HG02588 (cell line): ENCODE results near the gene FARP2.
"Not testable (repeated sequence)": the region's sequence is repeated elsewhere in the genome, so short reads cannot be mapped to it uniquely, and the experiment has no call there.

Experiments
- ATAC-seq: cut with Tn5 transposase; IDR thresholded peaks from one replicate; pipeline ENCODE4 v1.9.1; 2021; ENCODE audit warnings: mild to moderate bottlenecking, moderate library complexity; ENCODE audit not compliant: unreplicated experiment

The FARP2 gene

GRCh38 chr2:241514986-241515737 is 159.1 kb downstream of the FARP2 start:
- no peak for ATAC-seq

DNA sequence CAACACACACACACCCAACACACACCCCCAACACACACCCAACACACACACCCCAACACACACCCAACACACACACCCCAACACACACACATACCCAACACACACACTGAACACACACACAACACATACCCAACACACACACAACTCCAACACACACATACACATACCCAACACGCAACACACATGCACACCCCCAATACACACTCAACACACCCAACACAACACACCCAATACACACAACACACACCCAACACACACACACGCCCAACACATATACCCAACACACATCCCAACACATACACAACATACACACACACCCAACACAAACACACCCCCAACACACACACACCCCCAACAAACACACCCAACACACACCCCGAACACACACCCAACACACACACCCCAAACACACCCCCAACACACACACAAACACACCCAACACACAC is 160.5 kb downstream of the FARP2 start:
- no peak for ATAC-seq

- ATAC-seq, result no peak
Observed at GRCh38 chr2:241517297-241517696, 161.2 kb downstream of the FARP2 start.

DNA sequence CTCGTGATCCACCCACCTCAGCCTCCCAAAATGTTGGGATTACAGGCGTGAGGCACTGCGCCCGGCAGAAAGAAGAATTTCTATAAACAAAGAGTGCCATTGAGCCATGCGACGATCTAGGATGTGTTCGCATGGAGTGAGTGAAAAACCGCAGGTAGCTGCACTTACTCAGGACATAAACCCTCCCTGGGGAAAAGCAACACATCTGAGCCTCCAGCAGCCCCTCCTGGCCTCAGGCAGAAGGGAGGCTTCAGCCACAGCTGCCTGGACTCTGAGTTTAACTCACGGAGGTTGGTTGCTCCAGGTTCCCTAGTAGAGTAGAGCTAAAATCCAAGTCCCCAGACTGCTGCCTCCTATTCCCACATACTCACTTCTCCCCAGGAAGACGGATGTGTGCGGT is 163.6 kb downstream of the FARP2 start:
- ATAC-seq, result no peak

- no peak for ATAC-seq
Observed at GRCh38 chr2:241522477-241522876, 166.4 kb downstream of the FARP2 start.

- not testable (repeated sequence) for ATAC-seq
Observed at GRCh38 chr2:241525818-241526780, 170.0 kb downstream of the FARP2 start.

- no peak for ATAC-seq
Observed at GRCh38 chr2:241530571-241530970, 174.5 kb downstream of the FARP2 start.

DNA sequence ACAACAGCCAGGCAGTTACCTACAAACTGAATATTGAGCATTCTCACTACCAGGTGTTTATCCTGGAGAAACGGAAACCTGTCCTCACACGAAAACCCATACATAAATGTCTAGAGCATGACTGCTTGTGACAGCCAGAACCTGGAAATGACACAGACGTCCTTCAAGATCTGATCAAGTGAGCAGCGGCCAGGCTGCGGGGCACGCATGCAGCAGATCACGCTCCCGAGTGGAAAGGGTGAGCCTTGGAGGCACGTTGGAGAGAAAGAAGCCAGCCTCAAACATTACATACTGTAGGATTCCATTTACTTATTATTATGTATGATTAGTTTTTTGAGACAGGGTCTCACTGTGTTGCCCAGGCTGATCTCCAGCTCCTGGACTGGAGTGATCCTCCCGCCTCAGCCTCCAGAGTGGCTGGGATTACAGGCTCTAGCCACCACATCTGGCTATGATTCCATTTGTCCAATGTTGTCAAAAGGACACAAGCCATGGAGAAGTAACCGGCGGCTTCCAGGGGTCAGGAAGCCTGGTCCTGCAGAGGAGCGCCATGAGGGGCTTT is 175.2 kb downstream of the FARP2 start:
- ATAC-seq, result no peak

DNA sequence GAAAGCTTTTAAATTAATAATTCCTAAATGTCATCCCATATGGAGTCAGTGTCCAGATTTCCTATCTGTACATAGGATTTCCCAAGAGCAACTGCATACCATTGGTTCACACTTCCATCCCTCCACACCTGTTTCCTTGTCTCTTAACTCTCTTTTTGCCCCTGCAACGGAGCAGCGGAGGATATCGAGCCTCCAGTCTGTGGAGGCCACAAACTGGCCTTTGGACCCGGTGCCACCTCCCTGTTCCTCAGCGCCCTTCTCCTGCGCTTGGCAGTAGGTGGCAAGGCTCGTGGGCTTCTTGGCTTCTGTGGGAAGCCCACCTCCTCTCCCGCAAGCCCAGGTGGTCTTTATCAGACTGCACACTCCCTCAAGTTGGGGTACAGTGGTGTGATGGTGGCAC is 176.1 kb downstream of the FARP2 start:
- ATAC-seq, result no peak

- no peak for ATAC-seq
Observed at GRCh38 chr2:241532733-241533601, 176.9 kb downstream of the FARP2 start.

- ATAC-seq, result no peak
Observed at GRCh38 chr2:241534293-241534692, 178.2 kb downstream of the FARP2 start.

DNA sequence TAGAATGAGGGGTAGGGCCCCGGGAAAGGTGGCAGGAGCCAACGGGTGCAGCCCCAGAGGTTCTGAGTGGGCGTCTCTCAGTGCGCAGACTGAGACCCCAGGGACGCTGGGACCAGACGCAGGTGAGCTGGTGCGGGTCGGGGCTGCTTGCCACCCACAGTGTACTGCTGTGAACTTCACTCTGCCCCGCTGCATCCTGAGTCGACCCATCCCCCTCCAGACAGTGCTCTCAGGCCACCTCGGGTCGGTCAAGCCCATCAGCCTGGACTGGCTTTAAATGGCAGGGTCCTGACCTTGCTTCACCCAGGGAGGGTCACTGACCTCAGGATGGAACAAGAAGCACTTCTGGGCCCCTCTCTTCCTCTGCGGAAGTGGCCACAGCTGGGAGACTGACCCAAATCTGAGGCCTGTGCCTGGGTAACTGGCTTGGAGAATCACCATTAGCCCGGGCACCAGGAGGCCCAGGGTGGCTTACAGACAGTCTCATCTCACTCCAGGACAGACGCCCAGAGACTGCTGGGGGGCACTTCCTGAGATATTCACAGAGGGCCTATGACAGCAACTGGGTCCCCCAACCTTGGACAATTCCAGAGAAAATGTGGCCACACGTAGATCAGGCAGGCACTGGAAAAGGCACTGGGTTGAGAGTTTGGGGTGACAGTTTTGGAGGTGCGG is 178.8 kb downstream of the FARP2 start:
- no peak for ATAC-seq

DNA sequence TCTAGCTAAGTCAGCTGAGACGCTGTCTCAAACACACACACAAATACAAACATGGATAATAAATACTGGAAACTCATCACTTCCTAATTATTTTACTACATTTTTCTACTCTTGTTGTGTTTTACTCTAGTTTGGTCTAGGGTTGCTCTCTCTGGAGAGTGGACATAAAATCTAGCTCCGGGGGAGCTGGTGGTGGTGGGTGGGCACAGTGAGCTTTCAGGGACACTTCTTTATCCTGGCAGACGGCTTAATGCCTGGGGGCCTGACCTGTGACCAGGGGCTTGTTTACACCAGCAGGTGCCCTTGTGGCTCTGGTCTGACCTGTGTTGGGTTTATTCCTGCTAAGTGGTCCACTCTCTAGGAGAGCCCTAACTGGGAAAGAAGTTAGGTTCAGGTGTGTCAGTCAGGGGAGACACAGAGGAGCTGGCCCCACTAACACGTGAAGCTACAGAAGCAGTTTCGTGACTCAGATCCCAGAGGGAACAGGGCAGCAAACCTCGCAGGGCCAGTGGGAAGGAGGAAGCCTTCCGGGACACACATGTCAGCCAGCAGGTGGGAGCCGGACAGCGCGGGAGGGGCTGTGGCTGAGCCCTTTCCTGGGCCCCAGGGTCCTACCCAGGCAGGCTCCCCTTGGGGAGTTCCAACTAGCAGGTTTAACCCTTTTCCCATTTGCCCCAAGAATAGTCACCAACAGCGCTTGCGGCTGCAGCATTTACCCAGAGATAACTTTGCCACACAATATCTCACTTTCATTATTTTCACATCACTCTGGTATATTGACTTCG is 180.0 kb downstream of the FARP2 start:
- ATAC-seq, result no peak

GRCh38 chr2:241538838-241539615 is 182.9 kb downstream of the FARP2 start:
- no peak for ATAC-seq

DNA sequence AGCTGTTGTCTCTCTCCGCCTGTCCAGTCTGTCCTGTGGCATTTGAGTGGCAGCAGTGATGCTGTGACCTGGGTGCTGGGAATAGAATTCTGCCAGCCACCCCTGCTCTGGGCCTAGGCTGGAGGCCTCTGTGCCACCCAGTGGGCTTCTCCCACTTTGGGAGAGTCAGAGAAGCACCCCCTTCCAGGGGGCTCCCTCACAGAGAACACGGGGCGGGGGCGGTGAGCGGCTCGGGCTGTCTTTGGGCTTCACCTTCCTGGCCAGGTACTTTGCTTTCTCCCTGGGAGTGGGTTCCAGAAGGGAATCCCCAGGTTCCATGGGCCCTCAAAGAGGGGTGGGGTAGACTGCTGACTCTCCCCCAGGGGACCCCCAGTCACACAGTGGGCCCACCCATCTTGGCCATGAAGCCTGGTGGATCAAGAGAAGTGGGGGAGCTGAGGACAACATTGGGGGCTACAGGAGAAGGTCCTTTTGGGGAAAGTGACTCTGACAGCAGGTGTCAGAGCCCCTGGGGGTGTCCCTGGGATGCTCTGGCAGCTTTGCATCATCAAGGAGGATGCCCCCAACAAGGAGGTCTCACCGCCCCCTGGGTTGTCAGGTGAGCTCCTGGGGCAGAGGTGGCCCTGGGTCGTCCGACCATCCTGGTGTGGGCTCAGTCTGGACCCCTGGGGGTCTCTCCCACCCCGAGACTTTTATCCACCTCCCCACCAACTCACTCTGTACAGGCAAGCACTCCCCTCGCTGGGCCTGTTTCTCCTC is 183.7 kb downstream of the FARP2 start:
- no peak for ATAC-seq

DNA sequence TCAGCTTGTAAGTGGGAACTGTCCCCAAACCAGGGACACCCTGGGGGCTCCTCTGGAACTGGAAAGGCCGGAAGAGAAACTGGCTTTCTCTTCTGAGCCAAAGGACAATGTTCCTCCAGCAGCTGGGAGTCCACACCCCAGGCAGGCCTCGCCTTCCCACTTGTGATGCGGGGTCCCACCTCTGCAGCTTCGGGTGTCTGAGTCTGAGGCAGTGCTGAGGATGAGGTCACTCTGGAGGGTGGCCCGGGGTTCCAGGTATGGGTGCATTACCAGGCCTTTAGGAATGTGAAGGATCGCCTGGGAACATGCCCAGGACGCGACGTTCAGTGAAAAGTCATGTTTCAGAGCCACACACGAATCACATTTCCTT is 184.3 kb downstream of the FARP2 start:
- ATAC-seq, result no peak

DNA sequence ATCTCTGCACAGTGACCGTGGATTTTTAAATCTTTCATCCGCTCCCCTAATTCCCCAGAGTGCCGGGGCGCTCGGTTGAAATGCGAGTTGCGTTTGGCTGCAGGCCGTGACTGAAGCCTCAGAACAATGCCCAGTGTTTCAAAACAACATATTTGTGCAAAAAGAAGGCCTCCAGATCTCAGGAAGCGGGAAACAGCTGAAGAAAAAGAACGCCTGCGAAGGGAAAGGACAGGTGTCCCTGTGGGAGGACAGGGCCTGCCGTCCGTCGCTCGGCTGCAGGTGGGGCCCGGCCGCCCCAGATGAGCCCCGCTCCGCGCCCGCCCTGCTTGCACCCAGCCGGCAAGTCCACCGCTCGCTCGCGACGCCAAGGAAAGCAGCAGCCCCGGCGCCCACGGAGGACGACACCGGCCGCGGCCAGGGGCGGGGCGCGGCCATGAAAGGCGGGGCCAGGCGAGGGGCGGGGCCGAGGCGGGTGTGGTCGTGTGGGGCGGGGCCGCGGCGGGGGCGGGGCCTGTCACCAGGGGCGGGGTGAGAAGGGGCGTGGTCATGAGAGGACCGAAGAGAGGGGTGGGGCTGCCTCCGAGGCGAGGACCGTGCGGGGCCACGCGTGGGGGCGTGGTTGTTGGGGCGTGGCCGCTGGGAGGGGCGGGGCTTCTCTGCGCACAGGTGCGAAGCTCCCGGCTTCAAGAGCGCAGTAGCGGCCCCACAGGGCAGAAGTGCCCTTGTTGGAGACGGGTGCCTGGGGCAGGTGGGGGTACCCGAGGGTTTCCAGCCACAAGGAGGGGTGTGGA is 184.9 kb downstream of the FARP2 start:
- no peak for ATAC-seq
